Tibial artery (tissue), 4 donors: ENCODE measurements around the gene KCTD20.

Experiments
- DNase-seq, 2 donors: peaks; one replicate each; pipeline ENCODE4 v3.0.0-alpha.2; 2019
- H3K27ac ChIP-seq, 2 donors: fragments of 200-600 bp; sonication (generic) in 1 of 2; 1 replicate in 1 of 2; 2 replicates in 1 of 2; pipeline ENCODE4 v1.5.1; 2018 to 2019; ENCODE audit warnings: mild to moderate bottlenecking in 1 of 2
- H3K27me3 ChIP-seq, 2 donors: fragments of 200-600 bp; sonication (generic) in 1 of 2; one replicate each; pipeline versions ENCODE4 v1.5.1 to v1.6.0; 2016 to 2019
- H3K36me3 ChIP-seq, 3 donors: fragments of 200-600 bp; sonication (generic) in 2 of 3; one replicate each; pipeline ENCODE4 v1.5.1; 2016 to 2019; ENCODE audit warnings: mild to moderate bottlenecking in 2 of 3
- H3K4me1 ChIP-seq, 4 donors: fragments of 200-600 bp; sonication (generic) in 2 of 4; 1 replicate in 3 of 4; 2 replicates in 1 of 4; pipeline ENCODE4 v1.5.1; 2016 to 2019
- H3K4me3 ChIP-seq, 2 donors: fragments of 200-600 bp; sonication (generic) in 1 of 2; 1 replicate in 1 of 2; 2 replicates in 1 of 2; pipeline ENCODE4 v1.5.1; 2018 to 2019; ENCODE audit warnings: mild to moderate bottlenecking in 2 of 2
- H3K9me3 ChIP-seq, 3 donors: fragments of 200-600 bp; sonication (generic) in 1 of 3; one replicate each; pipeline ENCODE4 v1.5.1; 2016 to 2019
- CTCF ChIP-seq, 2 experiments: fragments of 200-600 bp in 1 of 2; fragments of 450-650 bp in 1 of 2; IDR thresholded peaks; one replicate each; pipeline ENCODE4 v1.5.1; 2017 to 2019; ENCODE audit warnings: antibody characterized with exemption in 2 of 2, mild to moderate bottlenecking in 1 of 2, moderate library complexity in 1 of 2
- intact Hi-C: fragments of 100-400 bp; cut with DNase I; formaldehyde crosslinking; loops from one replicate; pipeline ENCODE4 v1.15.0; 2023; ENCODE audit warnings: low total_unique reads

Gene KCTD20

DNA sequence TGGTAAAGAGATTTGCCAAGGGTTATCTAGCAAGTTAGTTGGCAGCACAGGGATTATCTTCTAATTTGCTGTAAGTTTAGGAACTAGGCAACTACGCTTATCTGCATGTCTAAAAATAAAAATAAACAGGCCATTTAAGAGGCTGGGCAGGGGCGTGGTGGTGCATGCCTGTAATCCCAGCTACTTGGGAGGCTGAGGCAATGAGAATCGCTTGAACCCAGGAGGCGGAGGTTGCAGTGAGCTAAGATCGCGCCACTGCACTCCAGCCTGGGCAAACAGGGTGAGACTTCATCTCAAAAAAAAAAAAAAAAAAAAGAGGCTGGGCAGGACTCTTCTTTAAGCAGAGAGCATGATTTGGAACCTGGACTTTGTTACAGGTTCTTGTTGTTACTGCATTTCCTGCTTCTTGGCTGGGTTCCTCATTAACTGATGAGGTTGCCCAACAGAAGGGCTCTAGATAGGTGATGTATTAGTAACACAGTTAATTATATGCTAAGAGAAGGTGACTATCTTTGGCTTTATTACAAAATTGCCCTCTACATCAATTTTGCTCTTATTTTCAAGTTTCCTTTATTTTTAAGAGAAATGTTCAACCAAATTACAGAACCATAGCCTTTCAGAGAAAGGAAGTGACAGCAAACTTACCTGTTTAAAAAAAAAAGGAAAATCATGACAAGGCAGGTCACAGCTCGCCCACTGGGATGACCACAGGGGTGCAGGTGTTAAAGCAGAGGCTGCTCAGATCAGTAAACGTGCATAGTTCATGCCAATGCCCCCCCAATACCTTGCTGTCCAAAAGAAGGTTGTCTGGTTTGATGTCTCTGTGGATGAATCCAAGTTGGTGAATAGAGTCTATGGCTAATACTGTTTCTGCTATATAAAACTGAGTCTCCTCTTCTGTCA is 72.0 kb downstream of the KCTD20 start:
- DNase-seq, result no peak
- Histone ChIP-seq H3K27me3 (no peaks in the 10 kb centered on the region), H3K36me3 (peaks cover 17 to 62% (median 43%) of the 10 kb centered on the region in 3 donors), H3K27ac (no peak overlapping the region), H3K4me1 (no peaks in the 10 kb centered on the region), H3K4me3 (no peak overlapping the region), H3K9me3 (no peaks in the 10 kb centered on the region)
- intact Hi-C loops, result no loop called here
- TF ChIP-seq CTCF (IDR thresholded peaks at IDR 0.05), result no peak

DNA sequence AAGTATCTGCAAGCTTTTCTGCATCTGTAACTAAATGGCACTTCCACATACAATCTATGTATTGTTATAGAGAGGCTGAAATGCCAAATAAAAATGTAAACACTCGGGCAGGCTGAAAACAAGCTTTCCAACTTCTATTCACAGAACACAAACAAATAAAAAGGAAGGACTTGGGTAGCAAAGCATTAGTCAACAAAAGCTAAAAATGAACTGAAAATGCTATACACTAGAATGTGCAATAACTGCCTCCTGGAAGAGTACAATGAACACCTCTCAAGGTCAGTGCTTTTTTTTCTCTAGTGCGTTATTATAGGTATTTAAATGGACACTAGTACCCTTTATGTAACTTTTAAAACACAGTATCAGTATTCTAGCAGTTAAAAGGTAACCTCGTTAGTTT is 73.0 kb downstream of the KCTD20 start:
- Histone ChIP-seq H3K27me3 (no peaks in the 10 kb centered on the region), H3K9me3 (no peaks in the 10 kb centered on the region), H3K36me3 (peaks cover 27 to 62% (median 41%) of the 10 kb centered on the region in 3 donors), H3K4me1 (no peaks in the 10 kb centered on the region), H3K4me3 (no peak overlapping the region), H3K27ac (no peak overlapping the region)
- intact Hi-C loops, result no loop called here
- no peak for TF ChIP-seq CTCF (IDR thresholded peaks at IDR 0.05)
- DNase-seq, result no peak

- Histone ChIP-seq H3K4me1 (no peaks in the 10 kb centered on the region), H3K9me3 (no peaks in the 10 kb centered on the region), H3K36me3 (peaks cover 28 to 62% (median 41%) of the 10 kb centered on the region in 3 donors), H3K27me3 (no peaks in the 10 kb centered on the region), H3K4me3 (no peak overlapping the region), H3K27ac (no peak overlapping the region)
- DNase-seq, result no peak
- intact Hi-C loops, result no loop called here
- TF ChIP-seq CTCF (IDR thresholded peaks at IDR 0.05), result no peak
These were observed 73.8 kb downstream of the KCTD20 start for GRCh38 chr6:36516559-36516958.

- H3K36me3 ChIP-seq, result peaks cover 29 to 62% (median 41%) of the 10 kb centered on the region in 3 donors
- no peaks in the 10 kb centered on the region for H3K9me3 ChIP-seq
- no peak for DNase-seq
- H3K4me1 ChIP-seq, result no peaks in the 10 kb centered on the region
- no peak for TF ChIP-seq CTCF (IDR thresholded peaks at IDR 0.05)
- no peak overlapping the region for H3K4me3 ChIP-seq
- no peaks in the 10 kb centered on the region for H3K27me3 ChIP-seq
- no peak overlapping the region for H3K27ac ChIP-seq
- intact Hi-C loops, result no loop called here
These were observed 74.2 kb downstream of the KCTD20 start for GRCh38 chr6:36516988-36517387.

DNA sequence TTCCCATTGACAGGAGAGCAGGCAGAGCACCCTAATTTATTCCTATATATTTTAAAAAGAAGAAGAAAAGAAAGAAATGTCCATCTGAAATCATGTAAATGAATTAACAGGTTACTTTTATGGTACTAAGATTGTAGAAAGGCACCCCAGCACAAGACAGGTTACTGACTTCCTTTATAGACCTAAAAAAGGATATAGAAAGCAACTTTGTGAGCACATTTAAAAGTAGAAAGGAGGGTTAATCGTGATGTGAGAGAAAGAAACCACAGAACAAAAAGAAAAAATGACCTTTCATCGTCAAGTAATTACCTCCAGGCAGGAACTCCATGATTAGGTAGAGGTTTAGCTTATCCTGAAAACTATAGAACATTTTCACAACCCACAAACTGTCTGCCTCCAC is 74.6 kb downstream of the KCTD20 start:
- Histone ChIP-seq H3K27me3 (no peaks in the 10 kb centered on the region), H3K4me3 (no peak overlapping the region), H3K9me3 (no peaks in the 10 kb centered on the region), H3K4me1 (no peaks in the 10 kb centered on the region), H3K27ac (no peak overlapping the region), H3K36me3 (peaks cover 33 to 62% (median 41%) of the 10 kb centered on the region in 3 donors)
- intact Hi-C loops, result no loop called here
- no peak for DNase-seq
- no peak for TF ChIP-seq CTCF (IDR thresholded peaks at IDR 0.05)
